HG03280 (cell line): Measurements from ENCODE around the gene ZNF18.

ENCODE experiments used
- ATAC-seq: cut with Tn5 transposase; IDR thresholded peaks from one replicate; pipeline ENCODE4 v1.9.1; 2021; ENCODE audit warnings: mild to moderate bottlenecking, moderate library complexity; ENCODE audit not compliant: unreplicated experiment

ZNF18 gene, protein sequence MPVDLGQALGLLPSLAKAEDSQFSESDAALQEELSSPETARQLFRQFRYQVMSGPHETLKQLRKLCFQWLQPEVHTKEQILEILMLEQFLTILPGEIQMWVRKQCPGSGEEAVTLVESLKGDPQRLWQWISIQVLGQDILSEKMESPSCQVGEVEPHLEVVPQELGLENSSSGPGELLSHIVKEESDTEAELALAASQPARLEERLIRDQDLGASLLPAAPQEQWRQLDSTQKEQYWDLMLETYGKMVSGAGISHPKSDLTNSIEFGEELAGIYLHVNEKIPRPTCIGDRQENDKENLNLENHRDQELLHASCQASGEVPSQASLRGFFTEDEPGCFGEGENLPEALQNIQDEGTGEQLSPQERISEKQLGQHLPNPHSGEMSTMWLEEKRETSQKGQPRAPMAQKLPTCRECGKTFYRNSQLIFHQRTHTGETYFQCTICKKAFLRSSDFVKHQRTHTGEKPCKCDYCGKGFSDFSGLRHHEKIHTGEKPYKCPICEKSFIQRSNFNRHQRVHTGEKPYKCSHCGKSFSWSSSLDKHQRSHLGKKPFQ

DNA sequence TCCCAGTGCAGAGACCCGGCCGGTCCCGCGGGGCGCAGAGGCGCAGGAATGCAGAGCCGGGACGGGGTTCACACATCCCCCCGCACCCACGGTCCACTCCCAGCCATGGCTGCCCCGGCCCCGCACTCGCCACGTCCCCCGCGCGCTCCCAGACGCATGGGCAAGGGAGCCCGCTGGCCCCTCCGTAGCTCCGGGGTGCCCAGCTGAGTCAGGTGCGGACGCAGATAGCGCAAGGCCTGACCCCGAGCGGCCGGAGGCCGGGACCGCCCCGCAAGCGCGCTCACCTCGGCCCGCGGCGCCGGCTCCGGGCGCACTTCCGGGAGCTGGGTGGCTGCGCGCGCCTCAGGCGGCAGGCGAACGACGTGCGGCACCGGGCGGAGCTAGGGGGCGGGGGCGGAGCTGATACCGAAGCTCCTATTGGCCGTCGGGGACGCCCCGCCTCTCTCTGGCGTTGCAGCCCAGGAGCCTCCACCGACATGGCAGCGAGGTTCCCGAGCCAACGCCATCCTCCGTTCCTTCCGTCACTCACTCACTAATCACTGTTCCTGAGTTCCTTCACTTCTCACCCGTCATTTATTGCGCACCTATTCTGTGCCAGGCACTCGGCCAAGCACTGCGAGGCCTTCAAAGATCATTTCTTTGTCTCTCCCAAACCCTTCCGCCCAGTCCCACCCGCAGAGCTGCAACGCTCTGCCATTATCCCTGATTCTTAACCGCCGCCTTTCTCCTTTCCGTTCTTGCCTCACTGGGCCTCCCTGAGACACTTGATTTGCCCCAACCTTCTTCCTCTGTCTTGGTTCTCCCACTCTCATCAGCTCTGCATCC, at the start of gene ZNF18:
ZNF18 (minus strand) TSS at position 329 of the 825 bp plus-strand sequence. CDS start 4,646 bp downstream, outside the sequence.
- ATAC-seq: peak; percentile 96

DNA sequence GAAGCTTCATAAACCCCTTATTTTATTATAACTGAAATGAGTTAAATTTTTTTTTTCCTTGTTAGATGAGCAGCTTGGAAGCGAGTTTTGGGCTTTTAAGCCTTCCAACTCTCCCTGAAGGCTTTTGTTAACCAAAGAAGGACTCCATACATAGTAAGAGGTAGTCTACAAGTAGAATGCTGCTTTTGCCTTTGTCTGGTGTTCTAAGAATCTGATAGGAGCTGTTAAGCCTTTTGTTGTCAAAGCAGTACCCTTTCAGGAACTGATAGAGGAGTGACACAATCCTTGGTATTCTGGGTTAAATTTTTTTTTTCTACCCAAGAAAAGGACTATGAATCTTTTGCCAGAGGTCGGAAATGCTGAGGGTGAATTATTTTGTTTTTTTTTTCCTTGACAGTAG, 49.5 kb upstream of the ZNF18 start:
- ATAC-seq: no peak

DNA sequence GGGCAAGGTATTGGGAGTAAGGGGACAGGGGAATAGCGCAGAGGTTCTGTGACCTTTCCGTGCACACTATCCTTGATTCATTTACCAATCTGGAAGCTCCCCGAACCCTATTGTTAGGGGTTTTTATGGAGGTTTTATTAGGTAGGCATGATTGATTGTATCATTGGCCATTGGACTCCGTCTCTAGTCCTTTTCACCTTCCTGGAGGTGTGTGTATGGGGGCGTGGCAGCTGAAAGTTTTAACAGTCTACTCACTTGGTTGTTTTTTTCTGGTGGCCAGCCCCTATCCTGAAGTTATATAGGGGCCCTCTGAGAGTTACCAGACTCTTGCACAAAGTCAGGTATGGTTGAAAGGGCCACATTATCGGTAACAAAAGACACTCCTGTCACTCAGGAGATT, 46.4 kb upstream of the ZNF18 start:
- no peak for ATAC-seq

DNA sequence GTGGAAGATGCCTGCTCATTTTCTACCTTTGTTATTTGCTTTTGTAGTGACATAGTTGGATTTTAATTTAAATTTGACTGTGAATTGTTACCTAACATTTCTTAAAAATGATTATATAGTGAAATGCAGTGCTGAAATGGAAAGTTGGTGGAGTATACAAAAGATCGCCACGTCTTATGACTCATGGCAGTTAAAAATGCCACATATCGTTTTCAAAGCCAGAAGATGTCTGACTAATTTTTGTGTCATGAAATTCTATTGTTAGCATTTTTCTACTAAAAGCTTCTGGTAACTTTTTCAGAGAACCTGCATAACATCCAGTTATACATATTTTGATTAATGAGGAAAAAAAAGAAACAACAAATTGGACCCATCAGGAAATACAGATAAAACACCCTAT, 44.0 kb upstream of the ZNF18 start:
- ATAC-seq: no peak

DNA sequence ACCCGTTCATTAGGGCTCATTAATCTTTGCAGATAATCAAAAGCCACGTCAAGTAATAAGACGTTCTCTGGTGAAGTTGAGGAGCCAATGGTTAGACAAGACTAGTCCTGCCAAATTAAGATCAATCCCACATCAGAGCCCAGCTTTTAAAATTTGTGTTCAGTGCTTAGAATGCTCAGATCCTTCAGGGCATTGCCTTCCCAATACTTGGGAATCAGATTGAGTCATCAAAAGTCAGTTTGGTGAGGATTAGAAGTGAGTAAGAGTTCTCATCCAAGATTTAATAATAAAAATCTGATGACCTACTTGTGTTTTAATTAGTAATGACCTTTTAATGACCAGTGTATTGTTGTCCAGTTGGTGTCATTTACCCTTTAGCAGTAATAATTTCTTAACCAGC, 43.2 kb upstream of the ZNF18 start:
- ATAC-seq: no peak

DNA sequence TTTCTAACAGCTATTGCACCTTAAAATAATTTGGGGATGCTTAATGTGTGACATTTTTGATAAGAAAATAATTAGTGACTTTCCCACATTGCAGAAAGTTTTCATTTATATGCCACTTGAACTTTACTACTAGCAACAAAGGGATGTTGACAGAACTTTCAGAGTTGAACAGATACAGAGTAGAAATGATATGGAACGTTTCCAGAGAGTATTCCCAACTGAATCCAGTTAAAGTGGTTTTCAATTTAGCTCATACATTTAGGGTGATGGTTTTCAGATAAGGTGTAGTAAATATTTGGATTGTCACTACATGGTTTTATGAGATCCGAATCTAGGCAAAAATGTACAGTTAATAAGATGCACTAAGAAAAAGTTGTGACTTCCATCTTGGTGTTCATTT, 40.7 kb upstream of the ZNF18 start:
- ATAC-seq: no peak

DNA sequence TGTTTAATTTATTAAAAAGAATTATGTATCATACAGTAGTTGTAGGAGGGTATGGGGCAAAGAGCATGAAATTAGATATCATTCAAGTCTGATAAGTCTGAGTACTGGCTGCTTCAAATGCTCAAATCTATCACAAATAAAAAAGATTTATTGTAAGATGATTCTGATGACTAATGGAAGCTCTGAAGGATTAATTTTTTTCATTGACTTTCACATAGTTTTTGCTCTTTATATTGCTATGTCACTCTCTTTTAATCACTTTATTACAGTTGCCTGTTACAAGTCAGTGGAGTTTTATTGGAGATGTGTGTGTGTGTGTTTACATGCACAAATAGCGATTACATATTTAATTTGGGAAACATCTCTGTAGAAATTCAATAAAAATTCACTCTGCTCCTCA, 38.4 kb upstream of the ZNF18 start:
- ATAC-seq: no peak

DNA sequence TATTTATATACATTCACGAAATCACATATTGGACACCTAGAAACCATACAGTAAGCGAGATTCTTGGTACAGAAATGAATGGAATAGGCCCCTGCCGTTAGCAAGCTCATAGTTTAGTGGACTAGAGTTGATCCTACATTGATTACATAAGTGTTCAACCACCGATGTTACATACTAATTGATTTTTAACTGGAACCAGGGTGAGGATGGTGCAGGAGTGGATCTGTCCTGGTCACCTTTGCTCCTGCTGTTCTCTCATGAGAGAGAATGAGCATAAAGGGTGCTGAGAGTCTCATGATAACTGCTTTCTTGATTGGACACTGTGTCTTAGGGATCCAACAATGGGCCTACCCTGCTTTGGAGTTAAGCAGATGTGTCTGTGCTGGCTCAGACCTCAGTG, 37.3 kb upstream of the ZNF18 start:
- ATAC-seq: no peak

DNA sequence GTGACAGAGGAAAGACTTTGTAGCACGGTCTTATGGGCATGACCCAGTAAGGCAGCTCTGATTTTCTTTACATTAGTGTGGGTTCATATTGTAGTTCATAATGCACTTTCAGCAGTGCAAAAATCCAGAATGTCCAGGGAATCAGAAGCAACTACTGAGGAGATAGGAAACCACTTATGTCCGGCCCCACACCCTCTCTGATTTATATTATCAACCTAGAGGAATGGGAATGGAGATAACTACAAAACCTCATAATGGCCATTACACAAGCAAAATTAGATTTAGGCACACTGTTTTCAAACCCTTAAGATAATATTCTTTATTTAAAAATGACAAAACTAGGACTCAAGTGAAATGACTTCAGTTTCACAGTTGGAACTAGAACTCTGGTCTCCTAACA, 31.3 kb upstream of the ZNF18 start:
- no peak for ATAC-seq

DNA sequence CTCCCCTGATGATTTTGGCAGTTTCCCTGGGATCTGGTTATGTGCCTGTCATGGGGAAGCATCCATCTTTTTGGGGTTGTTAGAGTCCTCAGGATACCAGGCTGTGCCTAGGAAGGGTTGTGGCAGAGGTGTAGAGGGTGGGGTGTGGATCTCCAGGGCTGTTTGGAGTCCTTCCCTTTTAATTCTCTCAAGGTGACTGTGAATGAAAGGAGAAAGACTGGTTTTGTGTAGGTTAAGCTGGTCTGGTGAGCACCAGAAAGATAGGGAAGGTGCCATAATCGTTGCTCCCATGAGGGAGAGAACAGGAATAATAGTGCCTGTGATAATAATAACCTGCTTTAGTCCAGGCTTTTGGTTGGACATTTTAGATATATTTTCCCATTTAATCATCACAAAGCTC, 30.4 kb upstream of the ZNF18 start:
- no peak for ATAC-seq

DNA sequence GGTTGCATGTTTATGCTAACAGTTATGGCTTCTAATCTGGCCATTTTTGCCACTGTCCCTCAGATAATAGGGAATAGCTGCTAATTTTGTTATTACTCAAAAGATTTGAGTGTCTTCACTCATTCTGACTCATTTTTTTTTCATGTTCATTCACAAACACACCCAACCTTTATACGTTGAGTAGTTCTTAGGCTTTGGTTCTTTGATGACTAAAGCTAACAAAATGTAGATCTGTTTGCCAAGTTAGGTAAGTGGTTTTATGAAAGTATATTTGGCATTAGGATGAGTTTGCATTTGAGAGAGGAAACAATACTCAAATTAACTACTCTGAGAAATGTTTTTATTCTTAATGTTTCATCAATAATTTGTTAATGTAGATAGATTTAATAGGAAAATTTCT, 27.1 kb upstream of the ZNF18 start:
- no peak for ATAC-seq

DNA sequence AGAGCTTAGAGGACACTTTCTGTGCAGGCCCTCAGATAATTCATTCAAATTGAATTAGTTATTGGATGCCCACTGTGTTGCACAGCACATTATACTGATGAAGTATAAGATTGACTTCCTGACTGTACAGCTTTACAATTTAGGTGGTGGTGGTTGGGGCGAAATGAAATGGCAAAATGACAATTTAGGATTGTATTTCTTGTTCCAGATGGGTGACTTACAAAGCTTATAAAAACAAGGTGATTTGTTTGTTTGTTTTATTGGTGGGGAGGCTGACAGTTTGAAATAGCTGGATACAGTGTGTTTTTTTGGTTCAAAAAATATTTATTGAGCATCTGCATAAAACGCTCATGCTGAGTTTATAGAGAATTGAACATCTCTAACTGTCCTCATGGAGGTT, 25.0 kb upstream of the ZNF18 start:
- ATAC-seq: no peak

DNA sequence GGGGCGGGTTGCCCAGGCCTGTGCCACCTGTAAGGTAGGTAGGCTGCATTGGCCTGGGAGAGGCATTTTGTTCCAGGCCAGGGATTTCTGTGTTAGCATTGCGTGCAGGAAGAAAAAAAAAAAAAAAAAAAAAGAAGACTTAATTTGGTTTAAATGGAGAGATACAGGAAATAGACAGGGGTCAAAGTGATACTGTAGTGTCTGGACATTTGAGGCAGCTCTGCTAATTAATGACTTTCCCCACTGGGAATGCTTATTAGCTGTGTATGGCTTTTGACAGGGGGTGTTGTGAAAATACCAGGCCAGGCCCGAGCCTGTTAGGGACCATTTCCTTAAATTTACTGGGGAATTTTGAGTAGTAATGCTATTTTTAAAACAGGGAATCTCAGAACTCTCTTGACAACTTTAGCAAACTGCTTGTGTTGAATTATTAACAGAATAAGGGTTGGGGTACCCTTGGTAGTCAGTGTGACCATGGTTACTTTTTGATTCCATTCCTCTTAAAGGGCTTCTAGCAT, 24.4 kb upstream of the ZNF18 start:
- ATAC-seq: no peak

DNA sequence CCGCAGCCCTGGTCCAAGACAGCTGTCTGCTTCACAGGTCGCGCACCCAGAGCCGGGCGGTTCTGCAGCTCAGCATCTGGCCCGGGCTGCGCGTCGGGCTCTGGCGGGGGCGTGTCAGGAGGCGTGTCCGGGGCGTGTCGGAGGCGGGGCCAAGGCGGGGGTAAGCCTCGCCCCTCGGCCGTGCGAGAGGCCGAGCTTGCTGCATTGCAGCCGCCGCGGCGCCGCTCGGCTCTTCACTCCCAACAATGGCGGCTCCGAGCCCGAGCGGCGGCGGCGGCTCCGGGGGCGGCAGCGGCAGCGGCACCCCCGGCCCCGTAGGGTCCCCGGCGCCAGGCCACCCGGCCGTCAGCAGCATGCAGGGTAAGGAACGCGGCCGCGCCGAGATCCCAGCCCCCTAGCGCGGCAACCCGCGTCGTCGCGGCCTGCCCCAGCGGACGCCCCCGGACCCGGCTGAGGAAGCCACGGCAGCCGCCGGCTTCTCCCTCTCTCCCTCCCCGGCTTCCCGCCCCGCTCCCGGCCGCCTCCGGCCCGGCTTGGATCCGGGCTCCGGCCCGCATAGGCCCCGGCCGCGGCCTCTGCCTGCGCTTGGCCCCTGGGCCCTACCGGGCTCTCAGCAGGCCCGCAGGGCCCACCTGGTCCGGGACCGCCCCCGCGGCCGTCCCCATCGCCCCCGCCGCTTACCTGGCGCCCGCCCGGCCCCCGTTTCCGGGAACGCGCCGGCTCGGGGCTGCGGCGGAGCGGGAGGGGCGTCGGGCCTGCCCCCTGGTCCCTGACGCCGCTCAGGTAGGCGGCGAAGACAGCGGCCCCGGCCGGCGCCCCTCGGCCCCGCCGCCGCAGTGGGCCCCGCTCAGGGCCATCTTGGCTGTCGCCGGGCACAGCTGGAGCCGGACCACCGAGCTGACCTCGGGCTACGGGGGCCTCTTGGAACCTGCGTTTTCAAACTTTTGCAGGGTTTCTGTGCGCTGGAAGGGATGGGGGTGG, 23.7 kb upstream of the ZNF18 start, which contains the start of gene MAP2K4:
MAP2K4 (plus strand) TSS at position 236 of the 981 bp plus-strand sequence; CDS start at position 246, 10 bp downstream.
- ATAC-seq: peak; percentile 93

DNA sequence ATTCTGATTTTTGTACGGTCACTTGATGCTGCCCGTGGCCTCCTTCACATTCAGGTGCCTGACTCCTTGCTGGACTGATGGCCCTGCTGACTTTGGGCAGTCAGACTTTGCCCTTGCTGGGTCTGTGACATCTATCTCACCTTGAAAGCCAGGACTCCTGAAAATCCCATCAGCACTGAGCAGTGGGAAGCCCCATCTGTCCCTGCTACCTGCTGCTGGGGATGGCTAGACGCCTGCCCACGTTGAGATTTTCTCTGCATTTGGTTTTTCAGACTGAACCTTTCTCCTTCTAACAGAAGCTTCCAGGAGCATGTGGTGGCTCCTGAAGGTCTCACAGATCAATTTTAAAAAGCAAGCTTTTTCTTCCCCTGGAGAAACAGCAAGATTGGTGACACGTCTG, 10.2 kb upstream of the ZNF18 start:
- ATAC-seq: no peak

DNA sequence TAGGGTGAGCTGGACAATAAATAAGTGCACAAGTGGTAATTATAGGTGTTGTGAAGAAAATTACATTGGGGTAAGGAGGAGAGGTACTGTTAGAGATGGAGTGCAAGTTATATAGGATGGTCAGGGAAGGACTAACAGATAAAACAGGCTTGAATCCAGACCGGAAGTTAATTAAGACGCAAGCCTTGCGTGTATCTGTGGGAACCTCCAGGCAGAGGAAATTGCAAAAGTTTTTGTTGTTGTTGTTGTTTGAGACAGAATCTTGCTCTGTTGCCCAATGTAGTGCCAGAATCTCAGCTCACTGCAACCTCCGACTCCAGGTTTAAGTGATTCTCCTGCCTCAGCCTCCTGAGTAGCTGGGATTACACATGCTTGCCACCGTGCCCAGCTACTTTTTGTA, 2.4 kb upstream of the ZNF18 start:
- ATAC-seq: no peak

DNA sequence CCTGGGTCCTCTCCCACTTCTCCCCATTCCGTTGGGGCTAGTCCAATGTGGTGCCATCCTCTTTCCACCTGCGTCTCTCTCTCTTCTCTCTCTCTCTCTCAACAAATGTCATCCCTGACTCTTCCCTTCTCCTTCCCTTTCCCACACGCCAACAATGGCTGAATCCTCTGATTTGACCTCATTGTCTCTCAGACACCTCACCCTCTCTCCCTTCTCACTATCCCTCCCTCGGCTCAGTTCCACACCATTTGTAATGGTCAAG, 628 bp upstream of the ZNF18 start:
- ATAC-seq: no peak

DNA sequence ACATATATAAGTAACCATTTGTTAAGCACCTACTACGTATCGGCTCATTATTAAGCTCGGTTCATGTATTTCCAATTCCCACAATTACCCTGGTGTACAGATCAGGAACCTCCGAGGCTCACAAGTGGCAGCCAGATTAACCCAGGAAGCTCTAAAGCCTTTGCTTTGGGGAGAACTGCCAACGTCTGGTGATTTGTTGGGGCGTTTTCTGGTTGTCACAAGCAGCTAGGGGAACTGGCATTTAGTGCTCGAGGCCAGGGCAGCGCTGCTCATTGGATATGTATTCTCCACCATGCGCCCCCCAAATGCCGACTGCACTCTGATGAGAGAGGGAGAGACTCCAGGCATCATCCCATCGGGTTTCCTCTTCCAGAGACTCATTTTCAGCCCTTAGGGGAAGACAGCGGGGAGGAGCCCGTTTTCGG, 541 bp downstream of the ZNF18 start:
- ATAC-seq: peak; percentile 29

DNA sequence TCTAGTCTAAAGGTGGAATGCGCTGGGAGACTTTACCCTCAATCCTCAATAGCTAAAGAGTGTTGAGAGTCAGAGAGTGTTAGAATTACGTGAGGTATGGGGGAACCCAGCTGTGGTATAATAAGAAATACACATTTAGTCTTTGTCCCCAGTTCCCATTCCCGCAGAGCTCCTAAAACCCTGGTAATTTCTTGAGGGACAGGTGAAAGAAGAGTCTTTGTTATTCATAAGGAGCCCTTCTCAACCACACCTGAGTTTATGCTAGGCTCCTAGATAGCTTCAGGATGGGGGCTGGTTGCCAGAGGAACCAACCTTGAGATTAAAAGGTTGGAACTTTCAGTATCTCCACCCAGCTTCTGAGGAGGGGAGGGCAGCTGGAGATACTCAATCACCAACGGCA, 5.8 kb downstream of the ZNF18 start:
- no peak for ATAC-seq

DNA sequence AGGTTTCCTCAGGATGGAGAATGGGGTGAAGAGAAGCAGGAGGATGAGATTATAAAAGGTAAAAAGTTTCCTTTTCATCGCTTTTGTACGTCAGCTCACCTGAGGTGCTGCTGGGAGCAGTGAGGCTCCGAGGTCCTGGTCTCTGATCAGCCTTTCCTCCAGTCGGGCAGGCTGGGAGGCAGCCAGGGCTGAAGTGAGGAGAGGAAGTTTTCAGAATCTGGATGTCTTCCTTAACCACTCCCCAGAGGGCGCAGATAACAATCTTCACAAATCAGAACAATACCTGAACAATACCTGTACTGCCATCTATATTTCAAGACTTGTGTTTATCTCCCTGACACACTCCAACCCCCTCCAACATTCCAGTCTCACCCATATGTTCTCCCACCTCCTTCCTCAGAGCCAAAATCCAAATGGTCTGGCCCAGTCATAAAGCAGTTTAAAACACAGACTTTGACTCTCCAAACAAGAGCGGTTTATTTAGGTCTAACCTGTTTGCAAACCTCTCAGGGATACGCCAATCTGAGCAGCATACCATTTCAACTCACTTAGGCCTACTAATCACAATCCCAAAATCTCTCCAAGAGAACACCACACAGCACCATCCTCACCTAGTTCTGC, 6.8 kb downstream of the ZNF18 start:
- ATAC-seq: no peak
